Fibroblast of villous mesenchyme (primary cell): ENCODE results near the gene SLC45A1. TPM values are rescaled to one million over a fixed set of nuclear protein-coding genes. Genes with fewer than 3 reads are reported as not detected.

Experiments used
- DNase-seq: peaks from one replicate; pipeline ENCODE4 v3.0.0-alpha.2; 2010; ENCODE audit warnings: low read depth
- H3K4me3 ChIP-seq: 2 replicates; pipeline ENCODE4 v1.5.1; 2011; ENCODE audit warnings: low read depth, mild to moderate bottlenecking, low read length
- total RNA-seq: library from RNA; depleted of rRNA; stranded (reverse); fragments of >200 nt; gene quantifications from 2 replicates; pipeline ENCODE4 v1.2.3, GENCODE V29; 2012
- TF ChIP-seq, protein P1 (sequence below): IDR thresholded peaks from 2 replicates; pipeline ENCODE4 v1.5.1; 2012; ENCODE audit warnings: low read depth, mild to moderate bottlenecking, low read length; ENCODE audit not compliant: insufficient read depth

SLC45A1 gene
- total RNA-seq, 1 donor: 0.86 TPM

DNA sequence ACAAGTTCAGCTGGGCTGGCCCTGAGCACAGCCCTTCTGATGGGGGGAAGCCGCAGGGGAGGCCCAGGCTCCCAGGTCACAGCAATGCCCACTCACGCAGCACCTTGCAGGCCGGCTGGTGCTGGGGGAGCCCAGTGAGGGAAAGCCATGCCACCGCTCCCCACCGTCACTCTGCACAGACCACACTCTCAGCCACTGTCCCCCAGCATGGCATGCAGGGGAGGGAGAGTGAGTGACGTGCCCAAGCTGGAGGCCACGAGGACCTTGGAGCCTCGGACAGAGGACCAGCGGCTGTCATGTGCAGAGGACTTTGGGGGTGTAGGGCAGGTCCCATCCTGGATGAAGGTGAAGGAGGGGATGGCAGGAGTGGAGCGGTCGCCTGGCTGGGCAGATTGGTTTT is 25.1 kb downstream of the SLC45A1 start:
- DNase-seq: no peak
- TF ChIP-seq, protein P1, sequence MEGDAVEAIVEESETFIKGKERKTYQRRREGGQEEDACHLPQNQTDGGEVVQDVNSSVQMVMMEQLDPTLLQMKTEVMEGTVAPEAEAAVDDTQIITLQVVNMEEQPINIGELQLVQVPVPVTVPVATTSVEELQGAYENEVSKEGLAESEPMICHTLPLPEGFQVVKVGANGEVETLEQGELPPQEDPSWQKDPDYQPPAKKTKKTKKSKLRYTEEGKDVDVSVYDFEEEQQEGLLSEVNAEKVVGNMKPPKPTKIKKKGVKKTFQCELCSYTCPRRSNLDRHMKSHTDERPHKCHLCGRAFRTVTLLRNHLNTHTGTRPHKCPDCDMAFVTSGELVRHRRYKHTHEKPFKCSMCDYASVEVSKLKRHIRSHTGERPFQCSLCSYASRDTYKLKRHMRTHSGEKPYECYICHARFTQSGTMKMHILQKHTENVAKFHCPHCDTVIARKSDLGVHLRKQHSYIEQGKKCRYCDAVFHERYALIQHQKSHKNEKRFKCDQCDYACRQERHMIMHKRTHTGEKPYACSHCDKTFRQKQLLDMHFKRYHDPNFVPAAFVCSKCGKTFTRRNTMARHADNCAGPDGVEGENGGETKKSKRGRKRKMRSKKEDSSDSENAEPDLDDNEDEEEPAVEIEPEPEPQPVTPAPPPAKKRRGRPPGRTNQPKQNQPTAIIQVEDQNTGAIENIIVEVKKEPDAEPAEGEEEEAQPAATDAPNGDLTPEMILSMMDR: no peak
- H3K4me3 ChIP-seq: no peak overlapping the region

- TF ChIP-seq, protein P1: no peak
- peak; percentile 98 for DNase-seq
- peak overlapping the region; percentile 14 for H3K4me3 ChIP-seq
Measured at GRCh38 chr1:8343464-8344001, 25.6 kb downstream of the SLC45A1 start.

DNA sequence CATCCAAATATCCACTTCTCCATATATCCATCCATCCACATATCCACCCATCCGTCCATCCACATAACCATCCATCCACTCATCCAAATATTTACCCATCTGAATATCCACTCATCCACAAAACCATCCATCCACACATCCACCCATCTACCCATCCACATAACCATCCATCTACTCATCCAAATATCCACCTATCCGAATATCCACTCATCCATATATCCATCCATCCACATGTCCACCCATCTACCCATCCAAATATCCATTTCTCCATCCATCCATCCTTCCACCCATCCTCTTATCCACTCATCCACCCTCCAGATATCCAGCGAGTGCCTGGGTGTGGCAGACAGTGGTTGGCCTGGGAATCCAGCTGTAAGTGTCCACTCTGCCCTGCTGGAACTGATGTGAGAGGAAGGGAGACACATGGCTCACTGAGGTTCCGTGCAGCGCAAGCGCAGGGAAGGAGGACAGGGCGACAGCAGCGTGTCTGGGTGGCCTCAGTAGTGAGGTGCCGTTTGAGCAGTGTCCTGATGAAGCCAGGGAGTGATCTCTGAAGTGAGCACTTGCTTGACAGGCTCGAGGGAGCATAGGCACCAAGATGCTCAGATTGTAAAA is 27.1 kb downstream of the SLC45A1 start:
- DNase-seq: no peak
- no peak overlapping the region for H3K4me3 ChIP-seq
- TF ChIP-seq, protein P1: no peak

- DNase-seq: no peak
- no peak overlapping the region for H3K4me3 ChIP-seq
- TF ChIP-seq, protein P1: no peak
Measured at GRCh38 chr1:8345621-8346415, 27.9 kb downstream of the SLC45A1 start.

GRCh38 chr1:8347635-8348034 is 29.7 kb downstream of the SLC45A1 start:
- H3K4me3 ChIP-seq: no peak overlapping the region
- TF ChIP-seq, protein P1: no peak
- DNase-seq: no peak

GRCh38 chr1:8348047-8348776 is 30.3 kb downstream of the SLC45A1 start:
- no peak for DNase-seq
- H3K4me3 ChIP-seq: no peak overlapping the region
- TF ChIP-seq, protein P1: no peak
